ENCODE data around the gene CAPZA2.
"Not testable (repeated sequence)": the region's sequence is repeated elsewhere in the genome, so short reads cannot be mapped to it uniquely, and the experiment has no call there.

The CAPZA2 gene

DNA sequence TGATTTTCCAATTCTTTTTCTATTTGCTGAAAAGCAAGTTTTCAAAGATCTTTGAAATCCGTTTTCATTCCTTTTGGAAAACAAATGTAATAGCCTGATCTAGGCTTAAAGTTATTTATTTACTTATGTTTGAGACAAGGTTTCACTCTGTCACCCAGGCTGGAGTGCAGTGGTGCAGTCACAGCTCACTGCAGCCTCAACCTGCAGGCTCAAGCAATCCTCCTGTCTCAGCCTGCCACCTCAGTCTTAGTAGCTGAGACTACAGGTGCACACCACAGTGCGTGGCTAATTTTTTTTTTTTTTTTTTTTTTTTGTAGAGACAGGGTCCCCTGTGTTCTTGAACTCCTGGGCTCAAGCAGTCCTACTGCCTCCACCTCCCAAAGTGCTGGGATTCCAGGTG lies 95.5 kb downstream of the CAPZA2 start:
- DNase-seq (ENCODE audit: low spot score) (no peak), ATAC-seq (ENCODE audit: low read depth) (no peak)
- Histone ChIP-seq H3K4me3 (ENCODE audit: severe bottlenecking) (no peak overlapping the region), H3K27me3 (ENCODE audit: insufficient read depth, poor library complexity, severe bottlenecking) (no peaks in the 10 kb centered on the region), H3K27ac (ENCODE audit: poor library complexity, severe bottlenecking) (no peak overlapping the region), H3K9me3 (ENCODE audit: severe bottlenecking) (peaks cover 3% of the 10 kb centered on the region), H3K4me1 (ENCODE audit: insufficient read depth, poor library complexity, severe bottlenecking) (peaks cover 9% of the 10 kb centered on the region), H3K36me3 (ENCODE audit: low read depth) (no peaks in the 10 kb centered on the region)
- TF ChIP-seq, protein P1, sequence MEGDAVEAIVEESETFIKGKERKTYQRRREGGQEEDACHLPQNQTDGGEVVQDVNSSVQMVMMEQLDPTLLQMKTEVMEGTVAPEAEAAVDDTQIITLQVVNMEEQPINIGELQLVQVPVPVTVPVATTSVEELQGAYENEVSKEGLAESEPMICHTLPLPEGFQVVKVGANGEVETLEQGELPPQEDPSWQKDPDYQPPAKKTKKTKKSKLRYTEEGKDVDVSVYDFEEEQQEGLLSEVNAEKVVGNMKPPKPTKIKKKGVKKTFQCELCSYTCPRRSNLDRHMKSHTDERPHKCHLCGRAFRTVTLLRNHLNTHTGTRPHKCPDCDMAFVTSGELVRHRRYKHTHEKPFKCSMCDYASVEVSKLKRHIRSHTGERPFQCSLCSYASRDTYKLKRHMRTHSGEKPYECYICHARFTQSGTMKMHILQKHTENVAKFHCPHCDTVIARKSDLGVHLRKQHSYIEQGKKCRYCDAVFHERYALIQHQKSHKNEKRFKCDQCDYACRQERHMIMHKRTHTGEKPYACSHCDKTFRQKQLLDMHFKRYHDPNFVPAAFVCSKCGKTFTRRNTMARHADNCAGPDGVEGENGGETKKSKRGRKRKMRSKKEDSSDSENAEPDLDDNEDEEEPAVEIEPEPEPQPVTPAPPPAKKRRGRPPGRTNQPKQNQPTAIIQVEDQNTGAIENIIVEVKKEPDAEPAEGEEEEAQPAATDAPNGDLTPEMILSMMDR (IDR thresholded peaks at IDR 0.05; ENCODE audit: poor library complexity, severe bottlenecking): no peak

DNA sequence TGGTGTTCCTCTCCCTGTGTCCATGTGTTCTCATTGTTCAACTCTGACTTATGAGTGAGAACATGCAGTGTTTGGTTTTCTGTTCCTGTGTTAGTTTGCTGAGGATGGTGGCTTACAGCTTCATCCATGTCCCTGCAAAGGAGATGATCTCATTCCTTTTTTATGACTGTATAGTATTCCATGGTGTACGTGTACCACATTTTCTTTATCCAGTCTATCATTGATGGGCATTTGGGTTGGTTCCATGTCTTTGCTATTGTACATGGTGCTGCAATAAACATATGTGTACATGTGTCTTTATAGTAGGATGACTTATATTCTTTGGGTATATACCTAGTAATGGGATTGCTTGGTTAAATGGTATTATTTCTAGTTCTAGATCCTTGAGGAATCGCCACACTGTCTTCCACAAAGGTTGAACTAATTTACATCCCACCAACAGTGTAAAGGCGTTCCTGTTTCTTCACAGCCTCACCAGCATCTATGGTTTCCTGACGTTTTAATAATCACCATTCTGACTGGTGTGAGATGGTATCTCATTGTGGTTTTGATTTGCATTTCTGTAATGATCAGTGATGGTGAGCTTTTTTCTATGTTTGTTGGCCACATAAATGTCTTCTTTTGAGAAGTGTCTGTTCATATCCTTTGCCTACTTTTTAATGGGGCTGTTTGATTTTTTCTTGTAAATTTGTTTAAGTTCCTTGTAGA lies 99.7 kb downstream of the CAPZA2 start:
- DNase-seq (ENCODE audit: low spot score); H3K36me3 ChIP-seq (ENCODE audit: low read depth); H3K27me3 ChIP-seq (ENCODE audit: insufficient read depth, poor library complexity, severe bottlenecking); H3K27ac ChIP-seq (ENCODE audit: poor library complexity, severe bottlenecking); H3K4me1 ChIP-seq (ENCODE audit: insufficient read depth, poor library complexity, severe bottlenecking); H3K9me3 ChIP-seq (ENCODE audit: severe bottlenecking); ATAC-seq (ENCODE audit: low read depth); H3K4me3 ChIP-seq (ENCODE audit: severe bottlenecking): not testable (repeated sequence)

DNA sequence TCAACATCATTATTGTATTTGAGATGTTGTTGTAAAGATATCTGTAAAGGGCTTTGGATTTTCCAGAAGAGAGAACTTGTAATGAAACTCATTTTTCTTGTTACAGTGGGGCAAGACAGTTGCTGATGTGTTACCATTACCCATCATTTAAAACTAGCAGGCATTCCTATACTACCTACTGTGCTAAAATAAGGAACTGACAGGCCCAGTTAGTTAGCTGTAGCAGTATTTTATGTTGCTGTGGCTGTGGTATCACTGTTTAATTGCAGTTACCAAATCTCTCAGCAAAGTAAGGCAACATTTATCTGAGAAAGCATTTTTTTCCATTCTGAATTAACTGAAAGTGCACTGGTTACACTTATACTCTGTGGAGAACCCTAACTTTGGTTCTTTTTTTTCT lies 100.8 kb downstream of the CAPZA2 start:
- Histone ChIP-seq H3K36me3 (ENCODE audit: low read depth) (no peaks in the 10 kb centered on the region), H3K4me3 (ENCODE audit: severe bottlenecking) (no peak overlapping the region), H3K9me3 (ENCODE audit: severe bottlenecking) (peaks cover 3% of the 10 kb centered on the region), H3K27me3 (ENCODE audit: insufficient read depth, poor library complexity, severe bottlenecking) (no peaks in the 10 kb centered on the region), H3K4me1 (ENCODE audit: insufficient read depth, poor library complexity, severe bottlenecking) (no peaks in the 10 kb centered on the region), H3K27ac (ENCODE audit: poor library complexity, severe bottlenecking) (no peak overlapping the region)
- no peak for DNase-seq (ENCODE audit: low spot score)
- TF ChIP-seq, protein P1 (IDR thresholded peaks at IDR 0.05; ENCODE audit: poor library complexity, severe bottlenecking): no peak
- no peak for ATAC-seq (ENCODE audit: low read depth)

DNA sequence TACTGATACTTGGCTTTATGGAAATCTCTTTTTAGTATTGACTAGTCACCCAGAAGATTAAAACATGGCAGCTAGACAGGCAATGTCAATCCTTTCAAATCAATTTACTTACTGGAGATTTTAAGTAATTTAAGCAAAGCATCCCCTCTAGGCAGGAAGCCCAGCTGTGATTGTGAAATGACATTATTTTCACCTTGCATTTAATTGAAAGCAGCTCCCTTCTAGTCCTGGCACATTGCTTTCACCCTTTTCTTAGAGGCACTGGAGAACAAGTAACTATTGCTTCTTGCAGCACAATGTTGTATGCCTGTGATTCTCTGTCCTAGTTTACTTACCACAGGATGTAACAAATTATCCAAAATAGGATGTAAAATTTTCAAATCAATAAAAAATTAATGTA lies 104.2 kb downstream of the CAPZA2 start:
- DNase-seq (ENCODE audit: low spot score) (no peak), ATAC-seq (ENCODE audit: low read depth) (no peak)
- H3K4me1 ChIP-seq (ENCODE audit: insufficient read depth, poor library complexity, severe bottlenecking): no peaks in the 10 kb centered on the region
- H3K27me3 ChIP-seq (ENCODE audit: insufficient read depth, poor library complexity, severe bottlenecking): no peaks in the 10 kb centered on the region
- no peak overlapping the region for H3K4me3 ChIP-seq (ENCODE audit: severe bottlenecking)
- H3K27ac ChIP-seq (ENCODE audit: poor library complexity, severe bottlenecking): no peak overlapping the region
- no peaks in the 10 kb centered on the region for H3K36me3 ChIP-seq (ENCODE audit: low read depth)
- no peaks in the 10 kb centered on the region for H3K9me3 ChIP-seq (ENCODE audit: severe bottlenecking)
- TF ChIP-seq, protein P1 (IDR thresholded peaks at IDR 0.05; ENCODE audit: poor library complexity, severe bottlenecking): no peak

DNA sequence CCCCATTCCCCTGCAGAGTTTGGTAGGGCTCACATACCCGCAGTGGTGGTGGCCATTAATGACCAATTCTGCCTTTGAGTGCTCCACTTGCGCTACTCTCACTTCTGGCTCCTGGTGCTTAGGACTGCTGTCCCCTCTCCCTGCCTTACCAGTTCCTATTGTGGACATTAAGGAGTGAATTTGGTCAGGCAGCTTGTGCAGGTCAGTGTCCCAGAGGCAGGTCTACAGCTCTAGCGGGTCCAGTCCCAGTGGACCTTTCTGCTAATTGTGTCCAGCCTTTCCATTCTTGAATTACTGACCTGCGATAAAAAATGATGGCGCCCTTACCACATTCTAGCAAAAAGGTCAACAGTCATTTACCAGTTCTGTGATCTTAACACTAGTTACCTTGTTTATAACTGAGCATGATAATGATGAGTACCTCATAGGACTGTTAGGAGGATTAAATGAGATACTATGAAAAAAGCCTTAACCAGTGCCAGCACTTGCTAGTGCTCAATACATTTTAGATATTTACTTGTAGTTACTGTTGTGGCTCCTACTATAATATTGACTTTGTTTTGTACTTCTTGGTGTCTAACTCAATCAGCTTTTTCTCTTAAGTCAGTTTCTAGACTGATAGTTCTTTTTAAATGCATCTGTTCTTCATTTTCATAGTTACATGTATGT lies 105.0 kb downstream of the CAPZA2 start:
- Histone ChIP-seq H3K36me3 (ENCODE audit: low read depth) (no peaks in the 10 kb centered on the region), H3K27me3 (ENCODE audit: insufficient read depth, poor library complexity, severe bottlenecking) (no peaks in the 10 kb centered on the region), H3K9me3 (ENCODE audit: severe bottlenecking) (no peaks in the 10 kb centered on the region), H3K4me3 (ENCODE audit: severe bottlenecking) (no peak overlapping the region), H3K4me1 (ENCODE audit: insufficient read depth, poor library complexity, severe bottlenecking) (no peaks in the 10 kb centered on the region), H3K27ac (ENCODE audit: poor library complexity, severe bottlenecking) (no peak overlapping the region)
- TF ChIP-seq, protein P1 (IDR thresholded peaks at IDR 0.05; ENCODE audit: poor library complexity, severe bottlenecking): no peak
- ATAC-seq (ENCODE audit: low read depth): no peak
- DNase-seq (ENCODE audit: low spot score): no peak

Data from RWPE2 (cell line).